Right atrium auricular region (tissue), 2 donors: ENCODE measurements around the gene CCDC149. TPM values are rescaled to one million over a fixed set of nuclear protein-coding genes. Genes with fewer than 3 reads are reported as not detected.
A peak's percentile ranks its signal among the peaks of the same experiment; 100 is the strongest.

Experiments
- DNase-seq: peaks from one replicate; pipeline ENCODE4 v3.0.0-alpha.2; 2019; ENCODE audit warnings: low spot score
- H3K27ac ChIP-seq, 2 donors: fragments of 200-600 bp; sonication (generic); 1 replicate in 1 of 2; 2 replicates in 1 of 2; pipeline ENCODE4 v1.5.1; 2016 to 2019
- H3K27me3 ChIP-seq, 2 donors: fragments of 200-600 bp; sonication (generic); one replicate each; pipeline versions ENCODE4 v1.5.1 to v1.6.0; 2017 to 2019
- H3K36me3 ChIP-seq: fragments of 200-600 bp; sonication (generic); one replicate; pipeline ENCODE4 v1.5.1; 2016
- H3K4me1 ChIP-seq, 2 donors: fragments of 200-600 bp; sonication (generic); one replicate each; pipeline versions ENCODE4 v1.5.1 to v1.6.0; 2017 to 2019
- H3K4me3 ChIP-seq, 2 donors: fragments of 200-600 bp; sonication (generic); 1 replicate in 1 of 2; 2 replicates in 1 of 2; pipeline ENCODE4 v1.5.1; 2017 to 2019; ENCODE audit warnings: mild to moderate bottlenecking in 1 of 2, moderate library complexity in 1 of 2
- H3K9me3 ChIP-seq, 2 donors: fragments of 200-600 bp; sonication (generic); one replicate each; pipeline ENCODE4 v1.5.1; 2019
- CTCF ChIP-seq, 2 donors: fragments of 200-600 bp; sonication (generic); IDR thresholded peaks; one replicate each; pipeline ENCODE4 v1.5.1; 2019; ENCODE audit warnings: antibody characterized with exemption in 2 of 2
- total RNA-seq, 2 donors: library from RNA; depleted of rRNA; stranded (reverse); fragments of >200 nt; gene quantifications; one replicate each; pipeline ENCODE4 v1.1.0, GENCODE V29; 2016

CCDC149 gene
- total RNA-seq, 2 donors from 2014 or later = 6.7 to 7.0 TPM

GRCh38 chr4:24836661-24837242 is 76.1 kb downstream of the CCDC149 start:
- Histone ChIP-seq H3K4me1 (peaks cover 0 to 15% of the 10 kb centered on the region in 2 donors), H3K9me3 (no peaks in the 10 kb centered on the region), H3K27ac (no peak overlapping the region), H3K4me3 (no peak overlapping the region), H3K27me3 (no peaks in the 10 kb centered on the region), H3K36me3 (no peaks in the 10 kb centered on the region)
- no peak for TF ChIP-seq CTCF (IDR thresholded peaks at IDR 0.05)
- no peak for DNase-seq

- H3K4me1 ChIP-seq = peaks cover 0 to 11% of the 10 kb centered on the region in 2 donors
- H3K27me3 ChIP-seq = no peaks in the 10 kb centered on the region
- H3K4me3 ChIP-seq = no peak overlapping the region
- no peak overlapping the region for H3K27ac ChIP-seq
- no peaks in the 10 kb centered on the region for H3K9me3 ChIP-seq
- no peak for DNase-seq
- no peak for TF ChIP-seq CTCF (IDR thresholded peaks at IDR 0.05)
- H3K36me3 ChIP-seq = peaks cover under 1% of the 10 kb centered on the region
Observed at GRCh38 chr4:24835696-24836095, 77.1 kb downstream of the CCDC149 start.

- Histone ChIP-seq H3K4me1 (peaks cover 0 to 4% of the 10 kb centered on the region in 2 donors), H3K4me3 (no peak overlapping the region), H3K36me3 (peaks cover 23% of the 10 kb centered on the region), H3K27ac (no peak overlapping the region), H3K27me3 (no peaks in the 10 kb centered on the region), H3K9me3 (no peaks in the 10 kb centered on the region)
- TF ChIP-seq CTCF (IDR thresholded peaks at IDR 0.05) = no peak
- no peak for DNase-seq
Observed at GRCh38 chr4:24831637-24832036, 81.2 kb downstream of the CCDC149 start.

GRCh38 chr4:24824720-24825119 is 88.1 kb downstream of the CCDC149 start:
- Histone ChIP-seq H3K27me3 (no peaks in the 10 kb centered on the region), H3K9me3 (no peaks in the 10 kb centered on the region), H3K4me1 (no peaks in the 10 kb centered on the region), H3K4me3 (no peak overlapping the region), H3K36me3 (peaks cover 18% of the 10 kb centered on the region), H3K27ac (no peak overlapping the region)
- DNase-seq = peak; percentile 30
- no peak for TF ChIP-seq CTCF (IDR thresholded peaks at IDR 0.05)

GRCh38 chr4:24820541-24820940 is 92.3 kb downstream of the CCDC149 start:
- Histone ChIP-seq H3K36me3 (peaks cover 30% of the 10 kb centered on the region), H3K4me3 (no peak overlapping the region), H3K27me3 (no peaks in the 10 kb centered on the region), H3K27ac (no peak overlapping the region), H3K4me1 (no peaks in the 10 kb centered on the region), H3K9me3 (no peaks in the 10 kb centered on the region)
- DNase-seq = no peak
- TF ChIP-seq CTCF (IDR thresholded peaks at IDR 0.05) = no peak

GRCh38 chr4:24816797-24817196 is 96.0 kb downstream of the CCDC149 start:
- Histone ChIP-seq H3K27me3 (no peaks in the 10 kb centered on the region), H3K27ac (no peak overlapping the region), H3K4me3 (no peak overlapping the region), H3K36me3 (peaks cover 30% of the 10 kb centered on the region), H3K9me3 (no peaks in the 10 kb centered on the region), H3K4me1 (no peaks in the 10 kb centered on the region)
- TF ChIP-seq CTCF (IDR thresholded peaks at IDR 0.05) = no peak
- no peak for DNase-seq
